Liver (tissue), 9 donors: ENCODE measurements around the gene CBX4. TPM values are rescaled to one million over a fixed set of nuclear protein-coding genes. Genes with fewer than 3 reads are reported as not detected.

Experiments
- DNase-seq: peaks from one replicate; pipeline ENCODE4 v3.0.0-alpha.2; 2017; ENCODE audit warnings: low spot score
- H3K27ac ChIP-seq, 2 donors: one replicate each; pipeline ENCODE4 v1.7.0; 2013; ENCODE audit warnings: inconsistent platforms in 2 of 2, low read length in 2 of 2, control low read depth in 1 of 2, low read depth in 1 of 2, mild to moderate bottlenecking in 1 of 2
- H3K27me3 ChIP-seq, 4 donors: one replicate each; pipeline versions ENCODE4 v1.6.1 to v1.7.0; 2013; ENCODE audit warnings: low read length in 3 of 4, inconsistent platforms in 1 of 4, mild to moderate bottlenecking in 1 of 4, moderate library complexity in 1 of 4; ENCODE audit not compliant: control insufficient read depth in 4 of 4, insufficient read depth in 4 of 4
- H3K36me3 ChIP-seq, 4 donors: one replicate each; pipeline versions ENCODE4 v1.6.1 to v1.7.0; 2013; ENCODE audit warnings: low read length in 3 of 4, mild to moderate bottlenecking in 3 of 4, low read depth in 1 of 4, moderate library complexity in 1 of 4; ENCODE audit not compliant: control insufficient read depth in 4 of 4, insufficient read depth in 3 of 4
- H3K4me1 ChIP-seq, 4 donors: one replicate each; pipeline versions ENCODE4 v1.6.1 to v1.7.0; 2013; ENCODE audit warnings: low read length in 3 of 4, mild to moderate bottlenecking in 3 of 4, moderate library complexity in 1 of 4; ENCODE audit not compliant: control insufficient read depth in 4 of 4, insufficient read depth in 4 of 4
- H3K4me3 ChIP-seq, 3 donors: one replicate each; pipeline versions ENCODE4 v1.6.1 to v1.7.0; 2013; ENCODE audit warnings: low read length in 3 of 3, control low read depth in 1 of 3, low read depth in 1 of 3, mild to moderate bottlenecking in 1 of 3
- H3K9ac ChIP-seq, 2 donors: one replicate each; pipeline ENCODE4 v1.7.0; 2013; ENCODE audit warnings: low read length in 2 of 2, mild to moderate bottlenecking in 2 of 2, moderate library complexity in 2 of 2, control low read depth in 1 of 2, low read depth in 1 of 2
- H3K9me3 ChIP-seq, 4 donors: one replicate each; pipeline versions ENCODE4 v1.6.1 to v1.7.0; 2013; ENCODE audit warnings: low read length in 3 of 4; ENCODE audit not compliant: control insufficient read depth in 4 of 4
- EGR1 ChIP-seq, 2 donors: IDR thresholded peaks; 2 replicates each; pipeline ENCODE4 v1.6.1; 2016 to 2018; ENCODE audit warnings: antibody characterized with exemption in 2 of 2, low read depth in 2 of 2
- FOXA1 ChIP-seq: IDR thresholded peaks from 2 replicates; pipeline ENCODE4 v1.6.1; 2016; ENCODE audit warnings: antibody characterized with exemption
- FOXA2 ChIP-seq: IDR thresholded peaks from 2 replicates; pipeline ENCODE4 v1.6.1; 2016; ENCODE audit warnings: antibody characterized with exemption
- HNF4A ChIP-seq, 2 donors: conservative IDR thresholded peaks; 2 replicates each; pipeline ENCODE4 v1.6.1; 2016; ENCODE audit warnings: antibody characterized with exemption in 2 of 2, mild to moderate bottlenecking in 2 of 2
- HNF4G ChIP-seq: IDR thresholded peaks from 2 replicates; pipeline ENCODE4 v1.6.1; 2016; ENCODE audit warnings: antibody characterized with exemption
- JUND ChIP-seq, 2 donors: IDR thresholded peaks; 2 replicates each; pipeline ENCODE4 v1.6.1; 2016; ENCODE audit warnings: antibody characterized with exemption in 2 of 2
- NR2F2 ChIP-seq: IDR thresholded peaks from 2 replicates; pipeline ENCODE4 v1.6.1; 2016; ENCODE audit warnings: antibody characterized with exemption
- RAD21 ChIP-seq, 2 donors: IDR thresholded peaks; 2 replicates each; pipeline ENCODE4 v1.6.1; 2016; ENCODE audit warnings: antibody characterized with exemption in 2 of 2, mild to moderate bottlenecking in 2 of 2
- RXRA ChIP-seq, 2 donors: IDR thresholded peaks; 2 replicates each; pipeline ENCODE4 v1.6.1; 2017 to 2018; ENCODE audit warnings: antibody characterized with exemption in 2 of 2, mild to moderate bottlenecking in 1 of 2
- SP1 ChIP-seq: IDR thresholded peaks from 2 replicates; pipeline ENCODE4 v1.6.1; 2018; ENCODE audit warnings: antibody characterized with exemption, mild to moderate bottlenecking
- TAF1 ChIP-seq: conservative IDR thresholded peaks from 2 replicates; pipeline ENCODE4 v1.6.1; 2016; ENCODE audit warnings: antibody characterized with exemption, mild to moderate bottlenecking
- WGBS: extraction: QIAGEN DNeasy Blood & Tissue Kit; methylation state at CpG from one replicate; pipeline ENCODE4 v1.1.7; 2013; 5-methylcytosine and 5-hydroxymethylcytosine counted together
- polyA plus RNA-seq, 2 donors: library from polyadenylated mRNA; stranded (reverse) in 1 of 2; unstranded in 1 of 2; fragments of 200-250 nt in 1 of 2; fragments of >200 nt in 1 of 2; fragmentation: Nextera tagmentation in 1 of 2; extraction: Ambion mirVana in 1 of 2; gene quantifications; one replicate each; pipeline versions ENCODE4 v1.2.1 to v1.2.3, GENCODE V29; 2013 to 2015
- total RNA-seq, 2 donors: library from RNA; depleted of rRNA; stranded (reverse); fragments of >200 nt; gene quantifications; one replicate each; pipeline ENCODE4 v1.2.3, GENCODE V29; 2014
- TF ChIP-seq, protein P1 (sequence below): fragments of 150-350 bp; IDR thresholded peaks from 2 replicates; pipeline ENCODE4 v1.5.1; 2017; ENCODE audit warnings: improper control_type of control experiment, low read depth, low read length; ENCODE audit not compliant: missing input control
- TF ChIP-seq, protein P2 (sequence below): IDR thresholded peaks from 2 replicates; pipeline ENCODE4 v1.6.1; 2016; ENCODE audit warnings: antibody characterized with exemption
- TF ChIP-seq, protein P3 (sequence below): IDR thresholded peaks from 2 replicates; pipeline ENCODE4 v1.6.1; 2016; ENCODE audit warnings: antibody characterized with exemption, mild to moderate bottlenecking
- TF ChIP-seq, protein P4 (sequence below): IDR thresholded peaks from 2 replicates; pipeline ENCODE4 v1.6.1; 2016; ENCODE audit warnings: antibody characterized with exemption
- donor health status: healthy.
- donor health status: healthy.
- donor health status: healthy.
- donor health status: healthy.
- donor health status: healthy.

The CBX4 gene
- total and polyA plus RNA-seq, 4 donors, result 4.8 to 8.9 (median 6.3) TPM

DNA sequence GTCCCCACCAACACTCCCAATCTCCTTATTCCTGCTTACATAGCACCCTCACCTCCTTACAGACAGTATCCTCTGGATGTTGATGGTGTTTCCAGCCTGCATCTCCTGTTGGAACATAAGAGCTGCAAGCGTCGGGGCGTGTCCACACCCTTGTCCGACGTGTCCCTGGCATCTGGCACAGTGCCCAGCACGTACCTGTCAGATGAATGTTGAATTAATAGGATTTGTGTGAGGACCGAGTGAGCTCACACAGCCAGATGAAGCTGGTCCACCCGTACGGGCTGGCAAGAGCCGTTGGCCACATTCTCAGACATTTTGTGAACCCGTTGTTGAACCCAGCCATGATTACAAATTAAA is 12.2 kb upstream of the CBX4 start:
- no peaks in the 10 kb centered on the region for H3K27me3 ChIP-seq
- 75% methylated on average over 11 of the region's 11 CpGs for WGBS
- H3K4me1 ChIP-seq, result no peaks in the 10 kb centered on the region
- H3K9ac ChIP-seq, result no peak overlapping the region
- H3K36me3 ChIP-seq, result no peaks in the 10 kb centered on the region
- no peaks in the 10 kb centered on the region for H3K9me3 ChIP-seq
- H3K4me3 ChIP-seq, result no peak overlapping the region
- TF ChIP-seq, protein P1, sequence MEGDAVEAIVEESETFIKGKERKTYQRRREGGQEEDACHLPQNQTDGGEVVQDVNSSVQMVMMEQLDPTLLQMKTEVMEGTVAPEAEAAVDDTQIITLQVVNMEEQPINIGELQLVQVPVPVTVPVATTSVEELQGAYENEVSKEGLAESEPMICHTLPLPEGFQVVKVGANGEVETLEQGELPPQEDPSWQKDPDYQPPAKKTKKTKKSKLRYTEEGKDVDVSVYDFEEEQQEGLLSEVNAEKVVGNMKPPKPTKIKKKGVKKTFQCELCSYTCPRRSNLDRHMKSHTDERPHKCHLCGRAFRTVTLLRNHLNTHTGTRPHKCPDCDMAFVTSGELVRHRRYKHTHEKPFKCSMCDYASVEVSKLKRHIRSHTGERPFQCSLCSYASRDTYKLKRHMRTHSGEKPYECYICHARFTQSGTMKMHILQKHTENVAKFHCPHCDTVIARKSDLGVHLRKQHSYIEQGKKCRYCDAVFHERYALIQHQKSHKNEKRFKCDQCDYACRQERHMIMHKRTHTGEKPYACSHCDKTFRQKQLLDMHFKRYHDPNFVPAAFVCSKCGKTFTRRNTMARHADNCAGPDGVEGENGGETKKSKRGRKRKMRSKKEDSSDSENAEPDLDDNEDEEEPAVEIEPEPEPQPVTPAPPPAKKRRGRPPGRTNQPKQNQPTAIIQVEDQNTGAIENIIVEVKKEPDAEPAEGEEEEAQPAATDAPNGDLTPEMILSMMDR, result no peak
- no peak for TF ChIP-seq HNF4A (conservative IDR thresholded peaks at IDR 0.05)
- no peak for TF ChIP-seq JUND (IDR thresholded peaks at IDR 0.05)
- TF ChIP-seq, protein P2, sequence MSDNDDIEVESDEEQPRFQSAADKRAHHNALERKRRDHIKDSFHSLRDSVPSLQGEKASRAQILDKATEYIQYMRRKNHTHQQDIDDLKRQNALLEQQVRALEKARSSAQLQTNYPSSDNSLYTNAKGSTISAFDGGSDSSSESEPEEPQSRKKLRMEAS, result no peak
- no peak for TF ChIP-seq SP1
- TF ChIP-seq TAF1, result no peak
- no peak for TF ChIP-seq RXRA (IDR thresholded peaks at IDR 0.05)
- no peak for TF ChIP-seq RAD21 (IDR thresholded peaks at IDR 0.05)
- TF ChIP-seq, protein P3, sequence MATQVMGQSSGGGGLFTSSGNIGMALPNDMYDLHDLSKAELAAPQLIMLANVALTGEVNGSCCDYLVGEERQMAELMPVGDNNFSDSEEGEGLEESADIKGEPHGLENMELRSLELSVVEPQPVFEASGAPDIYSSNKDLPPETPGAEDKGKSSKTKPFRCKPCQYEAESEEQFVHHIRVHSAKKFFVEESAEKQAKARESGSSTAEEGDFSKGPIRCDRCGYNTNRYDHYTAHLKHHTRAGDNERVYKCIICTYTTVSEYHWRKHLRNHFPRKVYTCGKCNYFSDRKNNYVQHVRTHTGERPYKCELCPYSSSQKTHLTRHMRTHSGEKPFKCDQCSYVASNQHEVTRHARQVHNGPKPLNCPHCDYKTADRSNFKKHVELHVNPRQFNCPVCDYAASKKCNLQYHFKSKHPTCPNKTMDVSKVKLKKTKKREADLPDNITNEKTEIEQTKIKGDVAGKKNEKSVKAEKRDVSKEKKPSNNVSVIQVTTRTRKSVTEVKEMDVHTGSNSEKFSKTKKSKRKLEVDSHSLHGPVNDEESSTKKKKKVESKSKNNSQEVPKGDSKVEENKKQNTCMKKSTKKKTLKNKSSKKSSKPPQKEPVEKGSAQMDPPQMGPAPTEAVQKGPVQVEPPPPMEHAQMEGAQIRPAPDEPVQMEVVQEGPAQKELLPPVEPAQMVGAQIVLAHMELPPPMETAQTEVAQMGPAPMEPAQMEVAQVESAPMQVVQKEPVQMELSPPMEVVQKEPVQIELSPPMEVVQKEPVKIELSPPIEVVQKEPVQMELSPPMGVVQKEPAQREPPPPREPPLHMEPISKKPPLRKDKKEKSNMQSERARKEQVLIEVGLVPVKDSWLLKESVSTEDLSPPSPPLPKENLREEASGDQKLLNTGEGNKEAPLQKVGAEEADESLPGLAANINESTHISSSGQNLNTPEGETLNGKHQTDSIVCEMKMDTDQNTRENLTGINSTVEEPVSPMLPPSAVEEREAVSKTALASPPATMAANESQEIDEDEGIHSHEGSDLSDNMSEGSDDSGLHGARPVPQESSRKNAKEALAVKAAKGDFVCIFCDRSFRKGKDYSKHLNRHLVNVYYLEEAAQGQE, result no peak
- TF ChIP-seq EGR1 (IDR thresholded peaks at IDR 0.05; ENCODE audit: low read depth in 2 of 2), result no peak
- TF ChIP-seq FOXA1, result no peak
- H3K27ac ChIP-seq, result no peak overlapping the region
- no peak for DNase-seq

DNA sequence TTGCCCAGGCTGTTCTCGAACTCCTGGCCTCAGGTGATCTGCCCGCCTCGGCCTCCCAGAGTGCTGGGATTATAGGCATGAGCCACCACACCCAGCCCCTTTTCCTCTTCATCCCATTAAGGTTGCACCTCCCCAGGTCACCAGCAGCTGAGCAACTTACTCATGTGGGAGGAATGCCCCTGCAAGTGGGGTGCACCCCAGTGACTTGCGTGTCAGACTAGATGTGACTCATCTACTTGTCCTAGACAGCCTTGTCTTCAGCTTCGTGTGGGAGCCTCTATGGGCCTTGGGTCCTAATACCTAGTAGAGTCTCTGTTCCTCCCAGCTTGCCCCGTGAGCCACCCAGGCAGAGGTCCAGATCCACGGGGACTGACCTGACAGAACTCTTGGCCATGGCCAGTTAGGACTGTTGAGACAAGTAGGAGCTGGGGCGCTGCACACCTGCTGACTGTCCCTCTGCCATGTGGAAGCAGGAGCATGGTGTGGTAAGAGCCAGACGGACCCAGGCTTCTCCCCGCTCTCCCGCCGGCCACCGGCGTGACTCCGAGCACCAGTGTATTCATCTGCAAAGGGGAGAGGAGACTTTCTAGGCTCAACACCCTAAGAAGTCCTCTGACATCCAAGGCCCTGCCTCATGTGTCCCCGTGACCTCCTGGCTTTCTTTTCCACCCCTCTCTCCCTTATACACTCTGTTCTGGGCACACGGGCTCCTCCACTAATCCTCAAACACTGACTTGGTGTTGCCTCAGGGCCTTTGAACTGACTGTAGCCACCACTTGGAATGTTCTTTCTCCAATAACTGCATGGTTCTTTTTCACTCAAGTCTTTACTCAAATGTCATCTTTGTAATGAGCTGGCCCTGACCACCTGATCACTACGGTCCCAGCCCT is 11.6 kb upstream of the CBX4 start:
- TF ChIP-seq NR2F2, result no peak
- no peak for TF ChIP-seq SP1
- TF ChIP-seq, protein P4, sequence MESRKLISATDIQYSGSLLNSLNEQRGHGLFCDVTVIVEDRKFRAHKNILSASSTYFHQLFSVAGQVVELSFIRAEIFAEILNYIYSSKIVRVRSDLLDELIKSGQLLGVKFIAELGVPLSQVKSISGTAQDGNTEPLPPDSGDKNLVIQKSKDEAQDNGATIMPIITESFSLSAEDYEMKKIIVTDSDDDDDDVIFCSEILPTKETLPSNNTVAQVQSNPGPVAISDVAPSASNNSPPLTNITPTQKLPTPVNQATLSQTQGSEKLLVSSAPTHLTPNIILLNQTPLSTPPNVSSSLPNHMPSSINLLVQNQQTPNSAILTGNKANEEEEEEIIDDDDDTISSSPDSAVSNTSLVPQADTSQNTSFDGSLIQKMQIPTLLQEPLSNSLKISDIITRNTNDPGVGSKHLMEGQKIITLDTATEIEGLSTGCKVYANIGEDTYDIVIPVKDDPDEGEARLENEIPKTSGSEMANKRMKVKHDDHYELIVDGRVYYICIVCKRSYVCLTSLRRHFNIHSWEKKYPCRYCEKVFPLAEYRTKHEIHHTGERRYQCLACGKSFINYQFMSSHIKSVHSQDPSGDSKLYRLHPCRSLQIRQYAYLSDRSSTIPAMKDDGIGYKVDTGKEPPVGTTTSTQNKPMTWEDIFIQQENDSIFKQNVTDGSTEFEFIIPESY, result no peak
- no peak for TF ChIP-seq RXRA (IDR thresholded peaks at IDR 0.05)
- no peak for TF ChIP-seq FOXA2
- no peak for TF ChIP-seq HNF4G
- TF ChIP-seq, protein P1, result no peak
- TF ChIP-seq, protein P3, result no peak
- TF ChIP-seq TAF1, result no peak
- TF ChIP-seq HNF4A (conservative IDR thresholded peaks at IDR 0.05), result no peak
- no peak for TF ChIP-seq FOXA1
- no peak for TF ChIP-seq RAD21 (IDR thresholded peaks at IDR 0.05)
- no peak for TF ChIP-seq EGR1 (IDR thresholded peaks at IDR 0.05; ENCODE audit: low read depth in 2 of 2)
- WGBS, result 94% methylated on average over 18 of the region's 18 CpGs
- no peaks in the 10 kb centered on the region for H3K36me3 ChIP-seq
- no peaks in the 10 kb centered on the region for H3K9me3 ChIP-seq
- H3K27me3 ChIP-seq, result no peaks in the 10 kb centered on the region
- DNase-seq, result no peak
- H3K4me3 ChIP-seq, result no peak overlapping the region
- H3K27ac ChIP-seq, result no peak overlapping the region
- H3K4me1 ChIP-seq, result no peaks in the 10 kb centered on the region
- no peak overlapping the region for H3K9ac ChIP-seq
